Thymus (tissue), 14 donors: ENCODE measurements around the gene ARHGAP44. TPM values are rescaled to one million over a fixed set of nuclear protein-coding genes. Genes with fewer than 3 reads are reported as not detected.
A peak's percentile ranks its signal among the peaks of the same experiment; 100 is the strongest.

ENCODE experiments used
- DNase-seq, 9 donors: peaks; one replicate each; pipeline ENCODE4 v3.0.0-alpha.2; 2013; ENCODE audit warnings: low spot score in 9 of 9, low read depth in 6 of 9, missing footprints in 1 of 9
- H3K27ac ChIP-seq, 2 donors: one replicate each; pipeline ENCODE4 v1.5.1; 2013; ENCODE audit warnings: control low read depth in 1 of 2, low read depth in 1 of 2, low read length in 1 of 2, mild to moderate bottlenecking in 1 of 2, moderate library complexity in 1 of 2
- H3K27me3 ChIP-seq, 2 donors: one replicate each; pipeline ENCODE4 v1.5.1; 2013; ENCODE audit warnings: low read length in 1 of 2; ENCODE audit not compliant: control insufficient read depth in 2 of 2, insufficient read depth in 1 of 2
- H3K36me3 ChIP-seq, 2 donors: one replicate each; pipeline ENCODE4 v1.5.1; 2013; ENCODE audit warnings: low read length in 1 of 2, mild to moderate bottlenecking in 1 of 2, moderate library complexity in 1 of 2; ENCODE audit not compliant: control insufficient read depth in 2 of 2, insufficient read depth in 2 of 2
- H3K4me1 ChIP-seq, 2 donors: one replicate each; pipeline ENCODE4 v1.5.1; 2013; ENCODE audit warnings: low read length in 2 of 2; ENCODE audit not compliant: control insufficient read depth in 2 of 2, insufficient read depth in 2 of 2
- H3K4me3 ChIP-seq, 2 donors: one replicate each; pipeline ENCODE4 v1.5.1; 2013; ENCODE audit warnings: low read length in 2 of 2, control low read depth in 1 of 2, mild to moderate bottlenecking in 1 of 2
- H3K9me3 ChIP-seq, 2 donors: one replicate each; pipeline ENCODE4 v1.5.1; 2013; ENCODE audit warnings: low read length in 1 of 2, mild to moderate bottlenecking in 1 of 2; ENCODE audit not compliant: control insufficient read depth in 2 of 2, insufficient read depth in 1 of 2
- WGBS: extraction: QIAGEN DNeasy Blood & Tissue Kit; methylation state at CpG from one replicate; pipeline ENCODE4 v1.1.7; 2013; 5-methylcytosine and 5-hydroxymethylcytosine counted together
- long read RNA-seq, 10 donors: transcript quantifications; one replicate each; lab custom pipeline, GENCODE V29; 2026
- polyA plus RNA-seq: library from polyadenylated mRNA; stranded (reverse); fragments of 200-250 nt; gene quantifications from one replicate; pipeline ENCODE4 v1.2.3, GENCODE V29; 2013
- total RNA-seq: library from RNA; stranded (reverse); fragments of 120-200 nt; gene quantifications from one replicate; pipeline ENCODE4 v1.2.4, GENCODE V29; 2013
- donor health status: healthy.

Gene ARHGAP44
- total RNA-seq (0.61 TPM), polyA plus RNA-seq (2.2 TPM)
- long read RNA-seq, donor 1: 0 reads
- long read RNA-seq, donor 2: 0 reads
- long read RNA-seq, donor 3, partial matches to known transcripts: 9 of 15 reads
- long read RNA-seq, donor 3, other reads (novel, unspliced or antisense): 6 of 15 reads
- long read RNA-seq, donor 4, full-length matches to known transcripts: 1 of 1 reads
- long read RNA-seq, donor 4, partial matches to known transcripts: 0 of 1 reads
- long read RNA-seq, donor 4, other reads (novel, unspliced or antisense): 0 of 1 reads
- long read RNA-seq, donor 5, full-length matches to known transcripts: 3 of 34 reads
- long read RNA-seq, donor 5, partial matches to known transcripts: 31 of 34 reads
- long read RNA-seq, donor 5, other reads (novel, unspliced or antisense): 0 of 34 reads
- long read RNA-seq, donor 6: 0 reads
- long read RNA-seq, donor 7, full-length matches to known transcripts: 4 of 4 reads
- long read RNA-seq, donor 7, partial matches to known transcripts: 0 of 4 reads
- long read RNA-seq, donor 7, other reads (novel, unspliced or antisense): 0 of 4 reads
- long read RNA-seq, donor 8, full-length matches to known transcripts: 1 of 1 reads
- long read RNA-seq, donor 8, partial matches to known transcripts: 0 of 1 reads
- long read RNA-seq, donor 8, other reads (novel, unspliced or antisense): 0 of 1 reads
- long read RNA-seq, donor 9, full-length matches to known transcripts: 2 of 2 reads
- long read RNA-seq, donor 9, partial matches to known transcripts: 0 of 2 reads
- long read RNA-seq, donor 9, other reads (novel, unspliced or antisense): 0 of 2 reads
- long read RNA-seq, donor 10: 0 reads

GRCh38 chr17:12789481-12790248, at the start of gene ARHGAP44:
ARHGAP44 (plus strand) TSS chr17:12789498; CDS start chr17:12789839, 341 bp downstream.
- no peak for DNase-seq
- WGBS: 2% methylated on average over 85 of the region's 86 CpGs
- Histone ChIP-seq H3K4me1 (no peaks in the 10 kb centered on the region), H3K27ac (no peak within 1 kb of the TSS), H3K36me3 (no peaks in the 10 kb centered on the region), H3K4me3 (peak within 1 kb of the TSS; percentile 13 to 46), H3K27me3 (peaks cover 11 to 24% of the 10 kb centered on the region in 2 donors), H3K9me3 (no peaks in the 10 kb centered on the region)

- no peaks in the 10 kb centered on the region for H3K27me3 ChIP-seq
- no peak overlapping the region for H3K4me3 ChIP-seq
- 80% methylated on average over 4 of the region's 4 CpGs for WGBS
- DNase-seq: no peak
- H3K4me1 ChIP-seq: no peaks in the 10 kb centered on the region
- H3K9me3 ChIP-seq: no peaks in the 10 kb centered on the region
- no peak overlapping the region for H3K27ac ChIP-seq
- no peaks in the 10 kb centered on the region for H3K36me3 ChIP-seq
These were observed 49.8 kb upstream of the ARHGAP44 start for GRCh38 chr17:12739500-12739899.

- WGBS: 93% methylated on average over 3 of the region's 3 CpGs
- H3K27ac ChIP-seq: no peak overlapping the region
- no peak for DNase-seq
- H3K36me3 ChIP-seq: no peaks in the 10 kb centered on the region
- no peak overlapping the region for H3K4me3 ChIP-seq
- H3K4me1 ChIP-seq: no peaks in the 10 kb centered on the region
- H3K27me3 ChIP-seq: no peaks in the 10 kb centered on the region
- H3K9me3 ChIP-seq: no peaks in the 10 kb centered on the region
These were observed 46.3 kb upstream of the ARHGAP44 start for GRCh38 chr17:12743046-12743445.

- 85% methylated on average over 5 of the region's 5 CpGs for WGBS
- Histone ChIP-seq H3K27me3 (no peaks in the 10 kb centered on the region), H3K27ac (no peak overlapping the region), H3K4me1 (no peaks in the 10 kb centered on the region), H3K4me3 (no peak overlapping the region), H3K9me3 (no peaks in the 10 kb centered on the region), H3K36me3 (no peaks in the 10 kb centered on the region)
- DNase-seq: no peak
These were observed 45.0 kb upstream of the ARHGAP44 start for GRCh38 chr17:12744298-12744697.

GRCh38 chr17:12744786-12745185, 44.5 kb upstream of the ARHGAP44 start:
- Histone ChIP-seq H3K27ac (no peak overlapping the region), H3K27me3 (no peaks in the 10 kb centered on the region), H3K4me1 (no peaks in the 10 kb centered on the region), H3K9me3 (no peaks in the 10 kb centered on the region), H3K4me3 (no peak overlapping the region), H3K36me3 (no peaks in the 10 kb centered on the region)
- no peak for DNase-seq
- 100% methylated on average over 1 of the region's 1 CpG for whole genome bisulfite sequencing

GRCh38 chr17:12745486-12745885, 43.8 kb upstream of the ARHGAP44 start:
- H3K27me3 ChIP-seq: no peaks in the 10 kb centered on the region
- H3K27ac ChIP-seq: no peak overlapping the region
- no peaks in the 10 kb centered on the region for H3K36me3 ChIP-seq
- no peaks in the 10 kb centered on the region for H3K9me3 ChIP-seq
- 85% methylated on average over 7 of the region's 7 CpGs for WGBS
- H3K4me1 ChIP-seq: no peaks in the 10 kb centered on the region
- DNase-seq: no peak
- H3K4me3 ChIP-seq: no peak overlapping the region

- DNase-seq: no peak
- H3K4me3 ChIP-seq: no peak overlapping the region
- no peaks in the 10 kb centered on the region for H3K9me3 ChIP-seq
- H3K27ac ChIP-seq: no peak overlapping the region
- no peaks in the 10 kb centered on the region for H3K4me1 ChIP-seq
- H3K36me3 ChIP-seq: no peaks in the 10 kb centered on the region
- no peaks in the 10 kb centered on the region for H3K27me3 ChIP-seq
These were observed 32.5 kb upstream of the ARHGAP44 start for GRCh38 chr17:12756786-12757185.

GRCh38 chr17:12759090-12759489, 30.2 kb upstream of the ARHGAP44 start:
- no peak overlapping the region for H3K27ac ChIP-seq

GRCh38 chr17:12765548-12765947, 23.8 kb upstream of the ARHGAP44 start:
- Histone ChIP-seq H3K27me3 (no peaks in the 10 kb centered on the region), H3K9me3 (no peaks in the 10 kb centered on the region), H3K4me1 (no peaks in the 10 kb centered on the region), H3K4me3 (no peak overlapping the region), H3K27ac (no peak overlapping the region), H3K36me3 (no peaks in the 10 kb centered on the region)
- WGBS: 89% methylated on average over 6 of the region's 6 CpGs
- DNase-seq: no peak

More at GRCh38 chr17:12759090-12759489, 30.2 kb upstream of the ARHGAP44 start:
- Histone ChIP-seq H3K36me3 (no peaks in the 10 kb centered on the region), H3K27me3 (no peaks in the 10 kb centered on the region), H3K9me3 (no peaks in the 10 kb centered on the region), H3K4me3 (no peak overlapping the region), H3K4me1 (no peaks in the 10 kb centered on the region)
- DNase-seq: no peak
- WGBS: 70% methylated on average over 2 of the region's 2 CpGs
